ENCODE results near the gene TMEM81. TPM values are rescaled to one million over a fixed set of nuclear protein-coding genes. Genes with fewer than 3 reads are reported as not detected.

The TMEM81 gene
- total RNA-seq, 1 donor from 2014 or later: 2.5 TPM

DNA sequence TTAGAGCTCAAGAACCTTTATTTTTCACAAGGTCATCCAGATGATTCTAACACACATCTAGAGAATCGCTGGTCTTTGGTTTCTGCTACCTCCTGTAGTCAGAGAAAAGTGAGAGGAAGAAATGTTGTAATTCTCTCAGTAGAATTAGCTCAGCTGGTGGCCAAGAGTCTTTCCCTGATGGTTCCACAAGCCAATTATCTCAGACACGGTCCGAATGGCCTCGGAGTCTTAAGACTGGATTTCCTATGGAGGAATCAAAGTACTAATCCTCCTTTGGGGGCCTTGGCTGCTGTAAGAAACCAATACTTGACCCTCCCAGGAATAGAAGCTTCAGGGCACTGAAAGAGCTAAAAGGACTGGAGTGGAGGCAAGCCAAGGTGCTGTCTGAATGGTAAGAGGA lies 1.8 kb downstream of the TMEM81 start:
- DNase-seq (ENCODE audit: missing footprints) (no peak), ATAC-seq (no peak)
- intact Hi-C loops (cut with DNase I): no loop called here

DNA sequence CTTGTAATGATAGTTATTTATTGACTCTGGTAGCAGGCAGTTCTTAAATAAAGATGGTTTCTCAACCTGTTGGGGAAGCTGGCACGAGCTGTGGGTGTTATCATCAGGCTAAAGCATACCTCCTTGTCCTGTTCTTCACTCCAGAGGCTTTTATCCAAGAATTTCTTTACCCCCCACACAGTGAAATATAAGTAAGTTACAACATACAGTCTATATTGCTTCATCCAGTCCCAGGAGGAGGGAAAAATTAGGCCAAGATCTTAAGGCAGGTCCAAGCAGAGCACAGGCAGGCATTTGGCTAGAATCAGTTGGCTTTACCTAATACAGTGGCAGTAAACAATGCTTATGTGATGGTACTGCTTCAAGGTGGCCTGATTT lies 6.3 kb downstream of the TMEM81 start:
- ATAC-seq (no peak), DNase-seq (ENCODE audit: missing footprints) (no peak)
- intact Hi-C loops (cut with DNase I): no loop called here

DNA sequence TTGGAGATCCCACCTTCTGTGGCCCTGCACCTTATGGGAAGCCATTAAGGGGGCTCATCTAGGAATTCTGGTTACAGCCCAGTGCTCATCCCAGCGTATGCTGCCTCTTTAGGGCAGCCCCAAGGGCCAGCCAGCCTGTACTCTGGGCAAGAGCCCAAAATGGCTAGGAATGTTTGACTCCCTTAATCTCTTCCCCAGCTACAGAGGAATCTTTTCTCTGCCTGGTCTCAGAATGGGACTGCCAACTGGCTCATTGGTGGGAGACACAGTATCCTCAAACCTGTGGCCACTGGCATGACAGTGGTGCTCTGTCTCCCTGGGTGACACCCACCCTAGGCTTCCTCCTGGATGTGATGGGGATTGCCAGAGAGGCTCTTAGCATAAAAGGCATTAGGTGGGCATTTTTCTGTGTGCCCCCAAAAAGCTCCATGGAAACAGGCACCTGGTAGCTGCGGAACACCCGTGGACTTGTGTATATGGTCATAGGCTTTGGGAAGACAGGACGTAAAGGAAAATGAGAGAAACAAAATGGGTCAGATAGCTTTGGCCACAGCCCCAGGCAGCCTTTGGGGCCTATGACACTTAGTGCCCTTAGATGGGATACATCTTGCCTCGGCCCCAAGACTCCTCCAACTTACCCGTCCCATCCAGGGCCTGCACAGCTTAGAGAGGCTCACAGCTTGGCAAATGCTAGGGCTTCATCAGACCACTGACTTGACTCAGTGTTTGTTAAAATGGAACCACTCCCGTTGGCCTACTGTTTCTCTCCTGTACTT lies 6.9 kb downstream of the TMEM81 start:
- ATAC-seq (peak; percentile 68), DNase-seq (ENCODE audit: missing footprints) (no peak)
- intact Hi-C loops (cut with DNase I): no loop called here

DNA sequence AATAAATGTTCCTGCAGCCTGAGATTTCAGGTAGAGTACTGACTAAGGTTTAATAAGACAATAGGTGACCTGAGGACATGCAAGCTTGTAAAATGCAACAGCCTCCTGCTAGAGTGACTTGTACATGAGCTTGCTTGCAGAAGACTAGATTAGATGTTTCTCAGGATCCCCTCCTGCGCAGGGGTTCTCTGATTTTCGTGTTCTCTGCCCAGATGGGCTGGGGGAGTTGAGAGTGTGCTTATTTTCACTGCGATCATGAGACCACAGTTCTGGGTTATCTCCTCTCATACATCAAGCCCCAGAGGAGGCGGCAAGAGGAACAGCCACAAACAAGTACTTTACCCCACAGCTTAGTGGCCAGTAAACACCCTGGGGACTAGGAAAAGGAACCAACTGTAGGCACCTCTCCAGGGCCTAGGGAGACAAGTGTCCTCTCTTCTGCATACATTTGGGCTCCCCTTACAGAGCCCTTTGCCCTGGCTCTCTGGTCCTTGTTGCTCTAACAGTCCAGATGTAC lies 8.0 kb downstream of the TMEM81 start:
- intact Hi-C loops (cut with DNase I): no loop called here
- DNase-seq (ENCODE audit: missing footprints): no peak
- no peak for ATAC-seq

DNA sequence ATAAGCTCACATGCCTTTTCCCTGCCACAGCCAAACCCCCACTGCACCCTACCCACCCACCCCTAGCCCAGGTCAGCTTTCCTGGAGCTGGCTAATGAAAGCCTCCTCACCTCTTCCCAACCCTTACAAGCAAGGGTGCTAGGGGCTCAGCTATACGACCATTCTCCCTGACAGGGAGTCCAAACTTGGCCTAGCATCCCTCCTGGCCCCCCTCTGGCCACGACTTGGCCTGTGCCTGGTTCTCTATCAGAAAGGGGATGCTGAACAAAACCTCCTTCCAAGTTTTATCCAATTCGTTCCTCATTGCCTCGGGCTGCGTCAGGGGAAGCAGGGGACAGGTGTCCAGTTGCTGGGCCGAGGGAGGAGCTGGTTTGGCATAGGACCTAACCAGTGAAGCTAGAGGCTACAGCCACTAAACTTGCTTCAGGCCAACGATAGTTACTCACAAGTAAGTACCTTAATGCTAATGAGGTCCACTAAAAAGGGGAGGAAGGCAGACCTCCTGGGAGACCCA lies 8.6 kb downstream of the TMEM81 start:
- DNase-seq (ENCODE audit: missing footprints) (no peak), ATAC-seq (no peak)
- intact Hi-C loops (cut with DNase I): no loop called here

DNA sequence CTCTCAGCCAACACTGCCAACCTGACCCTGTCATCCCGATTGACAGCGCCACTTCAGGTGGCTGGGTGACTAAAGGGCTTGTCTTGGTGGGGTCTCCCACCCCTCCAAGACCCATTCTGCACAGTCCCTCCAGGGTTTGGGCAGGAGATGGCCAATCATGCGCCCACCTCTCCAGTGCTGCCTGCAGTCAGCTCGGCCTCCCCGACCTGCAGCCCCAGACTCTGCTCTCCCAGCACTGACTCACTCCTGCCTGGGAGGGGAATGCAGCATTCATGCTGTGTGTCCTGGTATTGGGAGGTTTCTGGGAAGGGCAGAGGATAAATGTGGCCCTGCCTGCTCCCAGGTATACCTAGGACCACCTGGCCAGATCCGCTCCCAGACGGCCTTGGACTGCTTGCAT lies 9.7 kb downstream of the TMEM81 start:
- DNase-seq (ENCODE audit: missing footprints) (no peak), ATAC-seq (no peak)
- intact Hi-C loops (cut with DNase I): no loop called here

DNA sequence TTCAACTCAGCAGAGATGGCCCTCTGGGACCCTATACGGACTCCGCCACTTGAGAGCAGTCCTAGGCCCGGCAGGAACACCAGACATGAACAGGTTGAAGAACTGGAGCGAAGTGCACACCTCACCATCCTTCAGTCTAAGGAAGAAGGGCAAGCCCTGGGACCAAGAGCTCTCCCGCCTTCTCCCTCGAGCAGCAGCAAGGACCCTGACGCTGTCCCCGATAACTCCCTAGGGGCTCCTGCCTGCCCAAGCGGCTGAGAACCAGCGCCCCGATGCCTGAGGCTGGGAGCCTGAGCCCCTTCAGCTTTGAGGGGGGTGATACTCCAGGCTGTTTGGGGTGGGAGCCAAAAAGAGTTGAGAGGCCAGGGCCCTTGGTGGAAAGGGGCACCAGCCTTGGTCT lies 10.2 kb downstream of the TMEM81 start:
- intact Hi-C loops (cut with DNase I): no loop called here
- DNase-seq (ENCODE audit: missing footprints) (no peak), ATAC-seq (no peak)

DNA sequence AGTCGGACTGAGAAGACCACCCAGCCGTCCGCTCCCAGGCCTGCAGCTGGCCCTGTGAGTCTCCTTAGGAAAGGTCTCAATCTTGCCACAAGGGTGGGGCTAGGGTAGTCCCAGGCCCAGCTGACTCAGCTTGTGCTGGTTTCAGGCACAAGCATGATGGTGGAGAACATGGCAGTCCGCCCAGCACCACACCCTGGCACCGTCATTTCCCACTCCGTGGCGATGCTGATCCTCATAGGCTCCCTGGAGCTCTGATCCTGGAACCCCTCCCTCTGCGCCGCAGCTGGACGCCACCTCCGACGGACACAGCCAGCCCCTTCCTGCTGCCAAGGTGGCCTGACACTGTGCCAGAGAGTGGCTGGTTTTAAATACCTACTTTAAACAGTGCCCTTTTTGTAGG lies 10.7 kb downstream of the TMEM81 start:
- intact Hi-C loops (cut with DNase I): no loop called here
- DNase-seq (ENCODE audit: missing footprints): no peak
- no peak for ATAC-seq

DNA sequence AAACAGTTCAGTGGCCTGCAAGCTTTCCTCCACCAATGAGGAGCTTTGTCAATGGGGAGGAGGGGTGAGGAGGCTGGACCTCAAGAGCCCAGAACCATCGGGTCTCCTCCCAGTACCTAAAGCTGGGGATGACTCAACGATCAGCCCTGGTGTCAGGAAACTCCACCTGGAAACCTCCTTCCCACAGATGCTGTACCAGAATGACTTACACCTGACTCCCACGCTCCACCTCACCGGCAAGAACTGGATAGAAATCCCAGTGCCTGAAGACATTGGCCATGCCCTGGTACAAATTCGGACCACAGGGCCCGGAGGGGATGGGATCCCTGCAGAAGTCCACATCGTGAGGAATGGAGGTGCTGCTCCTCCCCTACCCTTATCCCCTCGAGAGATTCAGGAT lies 11.4 kb downstream of the TMEM81 start:
- ATAC-seq (no peak), DNase-seq (ENCODE audit: missing footprints) (no peak)
- intact Hi-C loops (cut with DNase I): no loop called here

DNA sequence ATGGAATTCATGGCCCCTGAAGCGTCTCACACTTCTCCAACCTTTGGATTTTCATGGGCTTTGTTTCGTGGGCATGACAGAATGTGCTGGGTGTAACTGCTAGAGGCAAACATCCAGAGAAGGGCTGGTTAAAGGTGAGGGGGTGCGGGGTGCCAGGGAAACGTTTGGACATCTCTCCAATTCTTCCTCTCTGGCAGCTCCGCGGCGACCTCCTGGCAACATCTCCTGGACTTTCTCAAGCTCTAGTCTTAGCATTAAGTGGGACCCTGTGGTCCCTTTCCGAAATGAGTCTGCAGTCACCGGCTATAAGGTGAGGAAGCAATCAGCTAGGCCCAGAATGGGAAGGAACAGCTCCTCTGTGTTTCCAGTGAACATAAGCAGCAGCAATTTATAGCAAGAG lies 12.0 kb downstream of the TMEM81 start:
- DNase-seq (ENCODE audit: missing footprints) (no peak), ATAC-seq (no peak)
- intact Hi-C loops (cut with DNase I): no loop called here

GRCh38 chr1:205071801-205072200 lies 12.5 kb downstream of the TMEM81 start:
- intact Hi-C loops (cut with DNase I): no loop called here
- DNase-seq (ENCODE audit: missing footprints) (no peak), ATAC-seq (no peak)

DNA sequence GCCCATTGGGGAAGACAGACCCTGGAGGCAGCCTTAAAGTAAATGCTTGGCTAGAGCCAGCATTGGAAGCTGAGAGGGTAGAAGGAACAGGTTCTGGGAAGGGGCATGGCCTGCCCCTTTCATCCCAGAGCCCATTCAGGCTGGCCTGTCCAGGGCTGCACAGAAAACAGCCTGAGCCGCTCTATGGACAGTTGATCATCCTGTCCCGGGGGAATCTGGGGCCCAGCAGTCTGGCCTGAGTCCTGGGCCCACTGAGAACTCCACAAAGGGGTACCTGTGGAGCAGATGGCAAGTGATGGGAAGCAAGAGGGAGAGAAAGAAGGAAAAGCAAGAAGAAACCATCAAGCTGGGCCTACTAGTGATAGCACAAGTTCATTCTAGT lies 13.2 kb downstream of the TMEM81 start:
- intact Hi-C loops (cut with DNase I): no loop called here
- DNase-seq (ENCODE audit: missing footprints): no peak
- no peak for ATAC-seq

- DNase-seq (ENCODE audit: missing footprints) (no peak), ATAC-seq (no peak)
- intact Hi-C loops (cut with DNase I): loop anchor here (5.0 kb wide), 1 partner anchor 183 kb away; no protein-coding TSS in a partner anchor
Measured at GRCh38 chr1:205069371-205070125, 14.7 kb downstream of the TMEM81 start.

- intact Hi-C loops (cut with DNase I): loop anchor here (5.0 kb wide), 1 partner anchor 184 kb away; no protein-coding TSS in a partner anchor
- no peak for ATAC-seq
Measured at GRCh38 chr1:205068457-205069040, 15.7 kb downstream of the TMEM81 start.

GRCh38 chr1:205068001-205068400 lies 16.3 kb downstream of the TMEM81 start:
- intact Hi-C loops (cut with DNase I): loop anchor here (5.0 kb wide), 1 partner anchor 184 kb away; no protein-coding TSS in a partner anchor
- ATAC-seq: no peak
- no peak for DNase-seq (ENCODE audit: missing footprints)

More at GRCh38 chr1:205068457-205069040, 15.7 kb downstream of the TMEM81 start:
- DNase-seq (ENCODE audit: missing footprints): no peak

- no peak for ATAC-seq
- DNase-seq (ENCODE audit: missing footprints): no peak
- intact Hi-C loops (cut with DNase I): loop anchor here (5.0 kb wide), 1 partner anchor 185 kb away; no protein-coding TSS in a partner anchor
Measured at GRCh38 chr1:205067031-205067430, 17.2 kb downstream of the TMEM81 start.

GRCh38 chr1:205066141-205066818 lies 18.0 kb downstream of the TMEM81 start:
- no peak for DNase-seq (ENCODE audit: missing footprints)
- ATAC-seq: no peak
- intact Hi-C loops (cut with DNase I): loop anchor here (5.0 kb wide), 1 partner anchor 186 kb away; no protein-coding TSS in a partner anchor

DNA sequence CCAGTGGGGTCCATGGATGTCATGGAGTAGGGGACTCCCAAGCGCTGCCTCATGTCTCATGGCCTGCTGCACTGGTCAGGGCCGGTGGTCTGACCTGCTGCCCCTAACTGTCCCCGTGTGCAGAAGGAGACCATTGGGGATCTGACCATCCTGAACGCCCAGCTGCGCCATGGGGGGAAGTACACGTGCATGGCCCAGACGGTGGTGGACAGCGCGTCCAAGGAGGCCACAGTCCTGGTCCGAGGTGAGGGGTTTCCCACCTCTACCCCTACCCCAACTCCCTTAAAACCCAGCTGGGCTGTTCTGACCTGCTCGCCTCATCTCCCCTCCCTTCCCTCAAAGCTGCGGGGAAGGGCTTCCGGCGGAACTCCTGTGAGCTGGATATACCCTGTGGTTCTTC lies 18.6 kb downstream of the TMEM81 start:
- DNase-seq (ENCODE audit: missing footprints): no peak
- intact Hi-C loops (cut with DNase I): loop anchor here (5.0 kb wide), 1 partner anchor 187 kb away; no protein-coding TSS in a partner anchor
- ATAC-seq: no peak
